ENCODE results near the gene RAVER1.

DNA sequence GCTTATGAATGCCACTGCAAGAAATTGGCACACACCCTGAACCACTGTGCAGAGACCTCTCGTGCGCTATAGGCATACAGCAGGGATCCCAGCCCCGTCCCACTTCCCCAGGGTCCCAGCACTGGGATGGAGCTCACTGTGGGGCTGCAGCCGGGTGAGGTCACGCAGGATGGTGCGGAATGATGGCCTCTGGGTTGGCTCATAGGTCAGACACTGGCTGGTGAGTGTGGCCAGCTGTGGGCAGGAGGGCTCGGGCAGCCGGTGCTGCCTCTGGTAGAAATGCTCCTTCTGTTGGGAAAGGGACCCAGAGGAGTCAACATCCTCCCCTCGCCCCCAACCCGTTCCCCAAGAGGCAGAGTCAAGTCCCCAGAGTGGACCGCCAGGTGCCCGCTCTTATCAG is 23.1 kb upstream of the RAVER1 start:
- no peak for TF ChIP-seq POLR2A (IDR thresholded peaks at IDR 0.05)
- TF ChIP-seq, protein P1, sequence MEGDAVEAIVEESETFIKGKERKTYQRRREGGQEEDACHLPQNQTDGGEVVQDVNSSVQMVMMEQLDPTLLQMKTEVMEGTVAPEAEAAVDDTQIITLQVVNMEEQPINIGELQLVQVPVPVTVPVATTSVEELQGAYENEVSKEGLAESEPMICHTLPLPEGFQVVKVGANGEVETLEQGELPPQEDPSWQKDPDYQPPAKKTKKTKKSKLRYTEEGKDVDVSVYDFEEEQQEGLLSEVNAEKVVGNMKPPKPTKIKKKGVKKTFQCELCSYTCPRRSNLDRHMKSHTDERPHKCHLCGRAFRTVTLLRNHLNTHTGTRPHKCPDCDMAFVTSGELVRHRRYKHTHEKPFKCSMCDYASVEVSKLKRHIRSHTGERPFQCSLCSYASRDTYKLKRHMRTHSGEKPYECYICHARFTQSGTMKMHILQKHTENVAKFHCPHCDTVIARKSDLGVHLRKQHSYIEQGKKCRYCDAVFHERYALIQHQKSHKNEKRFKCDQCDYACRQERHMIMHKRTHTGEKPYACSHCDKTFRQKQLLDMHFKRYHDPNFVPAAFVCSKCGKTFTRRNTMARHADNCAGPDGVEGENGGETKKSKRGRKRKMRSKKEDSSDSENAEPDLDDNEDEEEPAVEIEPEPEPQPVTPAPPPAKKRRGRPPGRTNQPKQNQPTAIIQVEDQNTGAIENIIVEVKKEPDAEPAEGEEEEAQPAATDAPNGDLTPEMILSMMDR (IDR thresholded peaks at IDR 0.05) = no peak

Measured in thyroid gland (tissue), 4 donors.